GM12873 (cell line): ENCODE measurements around the gene TPCN1.
A peak's percentile ranks its signal among the peaks of the same experiment; 100 is the strongest.

Experiments
- TF ChIP-seq, protein P1 (sequence below): IDR thresholded peaks from 2 replicates; pipeline ENCODE4 v1.5.1; 2012; ENCODE audit warnings: low read depth, mild to moderate bottlenecking, moderate library complexity, low read length, control low read depth; ENCODE audit not compliant: insufficient read depth; ENCODE audit errors: missing control alignments

The TPCN1 gene

DNA sequence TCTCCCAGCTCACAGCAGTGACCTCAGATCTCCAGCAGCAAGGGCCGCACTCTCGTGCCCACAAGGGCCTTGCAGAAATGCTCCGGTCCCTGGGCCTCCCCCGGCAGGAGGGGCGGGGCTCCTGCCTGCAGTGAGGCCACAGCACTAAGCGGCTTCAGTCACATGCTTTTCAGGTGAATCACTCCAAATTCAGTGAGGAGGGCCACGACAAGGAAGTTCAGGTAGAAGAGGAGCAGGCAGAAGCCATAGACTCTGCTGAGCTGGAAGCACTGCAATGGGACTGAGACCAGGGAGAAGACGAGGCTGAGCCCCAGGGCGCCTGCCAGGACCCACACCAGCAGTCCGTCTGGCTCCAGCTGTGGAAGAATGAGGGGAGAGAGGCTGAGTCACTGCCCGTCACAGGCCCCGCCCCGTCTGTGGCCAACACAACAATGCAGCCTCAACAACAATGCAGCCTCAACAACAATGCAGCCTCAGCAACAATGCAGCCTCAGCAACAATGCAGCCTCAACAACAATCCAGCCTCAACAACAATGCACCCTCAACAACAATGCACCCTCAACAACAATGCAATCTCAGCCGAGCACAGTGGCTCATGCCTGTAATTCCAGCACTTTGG lies 78.5 kb downstream of the TPCN1 start:
- TF ChIP-seq, protein P1, sequence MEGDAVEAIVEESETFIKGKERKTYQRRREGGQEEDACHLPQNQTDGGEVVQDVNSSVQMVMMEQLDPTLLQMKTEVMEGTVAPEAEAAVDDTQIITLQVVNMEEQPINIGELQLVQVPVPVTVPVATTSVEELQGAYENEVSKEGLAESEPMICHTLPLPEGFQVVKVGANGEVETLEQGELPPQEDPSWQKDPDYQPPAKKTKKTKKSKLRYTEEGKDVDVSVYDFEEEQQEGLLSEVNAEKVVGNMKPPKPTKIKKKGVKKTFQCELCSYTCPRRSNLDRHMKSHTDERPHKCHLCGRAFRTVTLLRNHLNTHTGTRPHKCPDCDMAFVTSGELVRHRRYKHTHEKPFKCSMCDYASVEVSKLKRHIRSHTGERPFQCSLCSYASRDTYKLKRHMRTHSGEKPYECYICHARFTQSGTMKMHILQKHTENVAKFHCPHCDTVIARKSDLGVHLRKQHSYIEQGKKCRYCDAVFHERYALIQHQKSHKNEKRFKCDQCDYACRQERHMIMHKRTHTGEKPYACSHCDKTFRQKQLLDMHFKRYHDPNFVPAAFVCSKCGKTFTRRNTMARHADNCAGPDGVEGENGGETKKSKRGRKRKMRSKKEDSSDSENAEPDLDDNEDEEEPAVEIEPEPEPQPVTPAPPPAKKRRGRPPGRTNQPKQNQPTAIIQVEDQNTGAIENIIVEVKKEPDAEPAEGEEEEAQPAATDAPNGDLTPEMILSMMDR = no peak

DNA sequence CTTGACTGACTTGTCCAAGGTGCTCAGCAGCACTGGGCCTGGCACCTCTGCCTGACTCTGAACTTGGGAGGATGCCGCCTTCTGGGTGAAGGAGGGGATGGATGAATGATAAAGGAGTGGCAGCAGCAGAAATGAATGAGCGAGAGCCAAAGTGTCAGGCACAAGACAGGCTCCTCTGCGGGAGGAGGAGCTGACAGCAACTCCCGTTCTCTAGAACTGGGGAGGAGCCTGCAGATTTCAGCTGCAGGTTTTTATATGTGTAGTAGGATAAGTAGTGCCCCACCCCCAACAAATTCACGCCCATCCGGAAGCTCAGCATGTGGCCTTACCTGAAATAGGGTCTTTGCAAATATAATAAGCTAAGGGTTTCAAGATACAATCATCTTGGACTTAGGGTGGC lies 80.5 kb downstream of the TPCN1 start:
- TF ChIP-seq, protein P1 = no peak

- TF ChIP-seq, protein P1 = no peak
Measured at GRCh38 chr12:113302466-113302865, 81.2 kb downstream of the TPCN1 start.

DNA sequence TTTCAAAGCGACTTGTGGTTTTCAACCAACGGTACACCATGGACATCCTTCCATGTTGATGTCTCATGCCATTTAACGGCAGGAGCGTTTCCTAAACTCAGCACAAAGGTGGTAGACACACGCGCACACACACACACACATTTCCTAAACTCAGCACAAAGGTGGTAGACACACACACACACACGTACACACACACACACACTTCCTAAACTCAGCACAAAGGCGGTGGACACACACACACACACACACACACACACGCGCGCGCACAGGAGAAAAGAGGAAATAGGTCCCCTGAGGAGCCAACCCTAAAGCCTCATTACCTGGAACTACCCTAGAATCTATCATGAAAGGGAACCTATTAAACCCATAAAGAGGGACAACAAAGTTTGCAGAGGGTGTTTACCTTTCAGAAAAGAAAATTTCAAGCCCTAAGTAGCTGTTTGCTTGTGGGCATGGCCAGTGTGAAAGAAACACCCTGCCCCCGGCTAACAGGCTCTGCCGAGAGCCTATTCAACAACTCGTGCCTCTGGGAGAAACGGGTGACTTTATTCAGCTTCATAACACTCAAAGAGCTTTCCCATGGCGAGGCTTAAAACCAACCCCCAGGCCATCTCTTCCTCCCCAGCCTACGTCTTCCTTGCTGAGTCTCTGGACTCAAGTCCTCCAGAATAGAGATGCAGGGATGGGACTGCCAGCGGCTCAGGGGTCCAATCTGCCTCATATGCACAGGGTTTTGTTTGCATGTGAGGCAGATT lies 81.8 kb downstream of the TPCN1 start:
- TF ChIP-seq, protein P1 = no peak

GRCh38 chr12:113305281-113305856 lies 84.1 kb downstream of the TPCN1 start:
- TF ChIP-seq, protein P1 = no peak

DNA sequence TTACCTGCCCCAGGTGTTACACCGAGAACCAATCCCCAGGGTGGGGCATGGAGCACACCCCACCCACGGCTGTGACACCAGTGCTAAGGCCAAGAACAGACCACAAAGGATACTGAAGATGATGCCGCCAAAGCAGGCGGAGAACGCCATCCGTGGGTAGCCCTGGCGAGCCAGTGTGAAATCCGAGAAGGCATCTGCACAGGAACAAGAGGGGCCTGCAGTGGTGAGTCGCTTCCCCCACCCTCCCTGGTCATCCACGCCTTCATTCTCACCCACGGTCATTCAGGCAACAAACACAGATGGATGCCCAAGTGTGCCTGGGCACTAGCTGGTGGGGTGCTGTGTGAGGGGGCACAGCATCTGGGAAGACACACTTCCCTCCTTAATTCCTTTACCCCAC lies 85.1 kb downstream of the TPCN1 start:
- TF ChIP-seq, protein P1 = no peak

DNA sequence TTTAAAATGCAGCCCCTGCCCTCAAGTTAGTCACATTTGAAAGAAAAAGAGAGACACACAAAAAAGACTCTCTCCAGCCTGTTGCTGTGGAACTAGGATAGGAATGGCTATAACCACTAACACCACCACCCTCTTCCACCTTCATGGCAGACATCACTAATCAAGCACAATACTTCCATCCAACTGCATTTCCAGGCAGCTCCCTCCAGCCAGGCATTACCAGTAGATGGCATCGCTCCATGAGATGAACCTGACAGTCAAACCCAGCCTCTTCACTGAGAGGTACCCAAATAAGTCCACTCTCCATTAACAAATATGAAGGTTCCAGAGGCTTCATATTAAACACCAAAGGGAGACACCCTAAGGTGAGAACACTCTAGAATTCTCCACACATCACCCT lies 89.2 kb downstream of the TPCN1 start:
- TF ChIP-seq, protein P1 = peak; percentile 25
